H1 (cell line): ENCODE measurements around the gene JPT2. TPM values are rescaled to one million over a fixed set of nuclear protein-coding genes. Genes with fewer than 3 reads are reported as not detected.

Source experiments
- CTCF ChIA-PET: fragments of 300-600 bp; sonication (Branson Sonifier 250); formaldehyde crosslinking; loops from one replicate; lab custom pipeline; 2021; ENCODE audit not compliant: partially characterized antibody; lab: Charles Lee
- POLR2A ChIA-PET: fragments of 300-600 bp; sonication (Branson Sonifier 250); formaldehyde crosslinking; loops from one replicate; lab custom pipeline; 2021; ENCODE audit warnings: inconsistent platforms; ENCODE audit not compliant: partially characterized antibody; lab: Charles Lee
- DNase-seq, 2 experiments: peaks; one replicate each; pipeline versions ENCODE4 v3.0.0 to v3.0.0-alpha.2; 2010 to 2022; ENCODE audit warnings: low spot score in 2 of 2, low read depth in 1 of 2, mixed read lengths in 1 of 2
- FAIRE-seq: peaks from 2 replicates; lab custom pipeline; 2011; peaks lifted over from hg19 to GRCh38; lab: Jason Lieb, UNC
- H2AFZ ChIP-seq: 2 replicates; pipeline ENCODE4 v1.8.1; 2012; ENCODE audit warnings: low read length, inconsistent platforms
- H2AK5ac ChIP-seq: 2 replicates; pipeline ENCODE4 v1.6.1; 2013; ENCODE audit warnings: low read depth, low read length
- H2BK120ac ChIP-seq: replicated peaks from 2 replicates; pipeline ENCODE3; 2013; ENCODE audit warnings: low read depth, low read length, inconsistent platforms
- H2BK12ac ChIP-seq: 2 replicates; pipeline ENCODE4 v1.6.1; 2013; ENCODE audit warnings: low read depth, low read length
- H2BK15ac ChIP-seq: 2 replicates; pipeline ENCODE4 v1.6.1; 2013; ENCODE audit warnings: low read length
- H2BK20ac ChIP-seq: 2 replicates; pipeline ENCODE4 v1.6.1; 2013; ENCODE audit warnings: low read length
- H2BK5ac ChIP-seq: 2 replicates; pipeline ENCODE4 v1.6.1; 2013; ENCODE audit warnings: low read depth, low read length
- H3K14ac ChIP-seq: 2 replicates; pipeline ENCODE4 v1.6.1; 2013; ENCODE audit warnings: inconsistent platforms; ENCODE audit not compliant: insufficient read length
- H3K18ac ChIP-seq: 2 replicates; pipeline ENCODE4 v1.6.1; 2013; ENCODE audit warnings: low read length; ENCODE audit errors: extremely low read depth
- H3K23ac ChIP-seq: 2 replicates; pipeline ENCODE4 v1.6.1; 2013; ENCODE audit warnings: inconsistent platforms; ENCODE audit not compliant: insufficient read length
- H3K23me2 ChIP-seq: 2 replicates; pipeline ENCODE4 v1.6.1; 2013; ENCODE audit warnings: low read depth, low read length
- H3K27ac ChIP-seq: 2 replicates; pipeline ENCODE4 v1.6.1; 2011; ENCODE audit warnings: low read depth, low read length, inconsistent platforms
- H3K27me3 ChIP-seq, 4 experiments: replicated peaks in 1 of 4; 1 replicate in 1 of 4; 2 replicates in 3 of 4; pipeline versions ENCODE4 v1.6.1 to v1.8.1; 2011 to 2013; ENCODE audit warnings: low read length in 3 of 4, mild to moderate bottlenecking in 3 of 4, inconsistent platforms in 2 of 4, mixed read lengths in 2 of 4, moderate library complexity in 1 of 4; ENCODE audit not compliant: control insufficient read depth in 3 of 4, insufficient read depth in 3 of 4; ENCODE audit errors: extremely low read depth in 1 of 4
- H3K36me3 ChIP-seq, 4 experiments: 2 replicates each; pipeline versions ENCODE4 v1.6.1 to v1.8.1; 2011 to 2013; ENCODE audit warnings: mild to moderate bottlenecking in 4 of 4, low read length in 3 of 4, moderate library complexity in 2 of 4, control low read depth in 1 of 4, inconsistent platforms in 1 of 4; ENCODE audit not compliant: insufficient read depth in 4 of 4, control insufficient read depth in 2 of 4
- H3K4ac ChIP-seq: replicated peaks from 2 replicates; pipeline ENCODE3; 2013; ENCODE audit warnings: low read length, low read depth, mixed read lengths, inconsistent platforms; ENCODE audit not compliant: insufficient read length
- H3K4me1 ChIP-seq, 4 experiments: replicated peaks in 1 of 4; 1 replicate in 1 of 4; 2 replicates in 3 of 4; pipeline versions ENCODE4 v1.6.1 to v1.8.1; 2011 to 2013; ENCODE audit warnings: low read length in 3 of 4, inconsistent platforms in 2 of 4, mixed read lengths in 1 of 4; ENCODE audit not compliant: insufficient read depth in 4 of 4, control insufficient read depth in 3 of 4
- H3K4me2 ChIP-seq, 2 experiments: 2 replicates each; pipeline versions ENCODE4 v1.6.1 to v1.8.1; 2011 to 2013; ENCODE audit warnings: low read depth in 2 of 2, low read length in 2 of 2, control low read depth in 1 of 2, inconsistent platforms in 1 of 2, mild to moderate bottlenecking in 1 of 2; ENCODE audit not compliant: insufficient read depth in 1 of 2
- H3K4me3 ChIP-seq, 4 experiments: fragments of 200-600, 300-600 bp in 1 of 4; sonication (generic), shearing (Covaris generic), sonication (Bioruptor Twin) in 1 of 4; 2 replicates each; pipeline versions ENCODE4 v1.5.1 to v1.8.1; 2011 to 2016; ENCODE audit warnings: low read length in 4 of 4, low read depth in 3 of 4, control low read depth in 2 of 4, inconsistent platforms in 2 of 4, mild to moderate bottlenecking in 2 of 4, mixed read lengths in 1 of 4, moderate library complexity in 1 of 4; ENCODE audit not compliant: insufficient read depth in 2 of 4; ENCODE audit errors: extremely low read depth in 1 of 4
- H3K56ac ChIP-seq: replicated peaks from 2 replicates; pipeline ENCODE3; 2013; ENCODE audit warnings: low read depth, mild to moderate bottlenecking, mixed read lengths, low read length, inconsistent platforms; ENCODE audit not compliant: insufficient read length
- H3K79me1 ChIP-seq: 2 replicates; pipeline ENCODE4 v1.6.1; 2013; ENCODE audit warnings: low read depth, low read length, control low read depth
- H3K79me2 ChIP-seq, 2 experiments: 2 replicates each; pipeline versions ENCODE4 v1.6.1 to v1.8.1; 2012 to 2013; ENCODE audit warnings: low read length in 2 of 2, mild to moderate bottlenecking in 2 of 2, inconsistent platforms in 1 of 2; ENCODE audit not compliant: insufficient read depth in 2 of 2, control insufficient read depth in 1 of 2
- H3K9ac ChIP-seq, 4 experiments: replicated peaks in 1 of 4; 1 replicate in 1 of 4; 2 replicates in 3 of 4; pipeline versions ENCODE4 v1.6.1 to v1.8.1; 2011 to 2013; ENCODE audit warnings: low read depth in 3 of 4, low read length in 3 of 4, control low read depth in 2 of 4, mild to moderate bottlenecking in 2 of 4, moderate library complexity in 2 of 4, inconsistent platforms in 1 of 4; ENCODE audit errors: extremely low read depth in 1 of 4
- H3K9me3 ChIP-seq, 2 experiments: 2 replicates each; pipeline versions ENCODE4 v1.6.1 to v1.8.1; 2012 to 2013; ENCODE audit warnings: mild to moderate bottlenecking in 2 of 2, moderate library complexity in 2 of 2, control low read depth in 1 of 2, inconsistent platforms in 1 of 2, low read depth in 1 of 2, low read length in 1 of 2, mixed read lengths in 1 of 2; ENCODE audit not compliant: insufficient read depth in 2 of 2
- H4K20me1 ChIP-seq, 2 experiments: replicated peaks in 1 of 2; 2 replicates each; pipeline versions ENCODE3 to v1.8.1; 2011 to 2013; ENCODE audit warnings: inconsistent platforms in 2 of 2, low read length in 2 of 2, mild to moderate bottlenecking in 1 of 2; ENCODE audit not compliant: insufficient read depth in 2 of 2, control insufficient read depth in 1 of 2
- H4K5ac ChIP-seq: 2 replicates; pipeline ENCODE4 v1.6.1; 2013; ENCODE audit warnings: low read length, low read depth, mixed read lengths, inconsistent platforms; ENCODE audit not compliant: insufficient read length
- H4K8ac ChIP-seq: 2 replicates; pipeline ENCODE4 v1.8.0; 2013; ENCODE audit warnings: mild to moderate bottlenecking, moderate library complexity, low read length, inconsistent platforms; ENCODE audit not compliant: insufficient read depth; ENCODE audit errors: extremely low read depth
- H4K91ac ChIP-seq: replicated peaks from 2 replicates; pipeline ENCODE3; 2013; ENCODE audit warnings: low read length, mixed read lengths, inconsistent platforms; ENCODE audit not compliant: insufficient read length
- ASH2L ChIP-seq: fragments of 200-600, 300-600 bp; sonication (generic); IDR thresholded peaks from one replicate; pipeline ENCODE4 v1.7.1; 2017; ENCODE audit warnings: low read length
- ATF3 ChIP-seq: IDR thresholded peaks from 2 replicates; pipeline ENCODE4 v1.6.1; 2011; ENCODE audit warnings: low read depth, mild to moderate bottlenecking, low read length; ENCODE audit not compliant: insufficient read depth
- CREB1 ChIP-seq: IDR thresholded peaks from 2 replicates; pipeline ENCODE4 v1.6.1; 2012; ENCODE audit warnings: inconsistent platforms
- CTCF ChIP-seq, 3 experiments: IDR thresholded peaks; 1 replicate in 2 of 3; 2 replicates in 1 of 3; pipeline versions ENCODE4 v1.5.1 to v1.6.1; 2011; ENCODE audit warnings: low read length in 3 of 3, mild to moderate bottlenecking in 3 of 3, inconsistent platforms in 2 of 3, low read depth in 1 of 3, moderate library complexity in 1 of 3; ENCODE audit not compliant: insufficient read depth in 1 of 3; ENCODE audit errors: control extremely low read depth in 1 of 3
- HDAC2 ChIP-seq, 2 experiments: fragments of 300-600 bp in 1 of 2; sonication (generic) in 1 of 2; IDR thresholded peaks; 2 replicates each; pipeline ENCODE4 v1.6.1; 2011 to 2012; ENCODE audit warnings: low read depth in 2 of 2, low read length in 2 of 2, mild to moderate bottlenecking in 2 of 2, moderate library complexity in 2 of 2, borderline replicate concordance in 1 of 2, inconsistent platforms in 1 of 2
- JUN ChIP-seq: IDR thresholded peaks from 2 replicates; pipeline ENCODE4 v1.6.1; 2011; ENCODE audit warnings: low read depth, mild to moderate bottlenecking, improper control_type of control experiment, low read length
- KDM5A ChIP-seq: fragments of 200-600 bp; IDR thresholded peaks from 2 replicates; pipeline ENCODE4 v1.7.1; 2012; ENCODE audit warnings: mild to moderate bottlenecking, low read length, inconsistent platforms, mixed read lengths
- PHF8 ChIP-seq: fragments of 200-600 bp; sonication (generic); conservative IDR thresholded peaks from 2 replicates; pipeline ENCODE4 v1.7.1; 2012; ENCODE audit warnings: low read depth, mild to moderate bottlenecking, inconsistent platforms, low read length, moderate library complexity
- RFX5 ChIP-seq: IDR thresholded peaks from 2 replicates; pipeline ENCODE4 v1.6.1; 2011; ENCODE audit warnings: low read depth, low read length, improper control_type of control experiment, borderline replicate concordance
- SRF ChIP-seq: IDR thresholded peaks from 2 replicates; pipeline ENCODE4 v1.6.1; 2011; ENCODE audit warnings: mild to moderate bottlenecking, low read depth, low read length, moderate library complexity
- TEAD4 ChIP-seq: IDR thresholded peaks from 2 replicates; pipeline ENCODE4 v1.6.1; 2012; ENCODE audit warnings: low read depth, low read length, inconsistent platforms, mixed read lengths
- WGBS, 2 experiments: shearing (Covaris generic) in 1 of 2; methylation state at CpG; one replicate each; pipeline versions ENCODE4 v1.1.6 to v1.1.7; 2013 to 2015; ENCODE audit warnings: low lambda C conversion rate in 2 of 2, mixed read lengths in 2 of 2, inconsistent platforms in 1 of 2, low coverage in 1 of 2, missing lambda C conversion rate in 1 of 2; ENCODE audit not compliant: insufficient replicate concordance in 2 of 2, insufficient coverage in 1 of 2, insufficient read length in 1 of 2; ENCODE audit errors: extremely low coverage in 1 of 2, missing lambda C conversion rate in 1 of 2; 5-methylcytosine and 5-hydroxymethylcytosine counted together
- polyA plus RNA-seq, 7 experiments: library from polyadenylated mRNA; depleted of rRNA in 3 of 7; stranded (reverse) in 5 of 7; unstranded in 2 of 7; fragments of >200 nt in 5 of 7; fragments of 200-250 nt in 2 of 7; gene quantifications; 1 replicate in 5 of 7; 2 replicates in 1 of 7; 4 replicates in 1 of 7; pipeline versions ENCODE4 v1.2.1 to v1.2.3, GENCODE V29; 2011 to 2013; ENCODE audit warnings: missing spikeins in 2 of 7, mixed read lengths in 2 of 7
- total RNA-seq: library from RNA; stranded (reverse); fragmentation: NEBNext Ultra II Directional; extraction: Animal tissue kit (Norgen Biotek cat#: 25700); gene quantifications from 2 replicates; pipeline ENCODE4 v1.2.1, GENCODE V29; 2021

JPT2 gene
- total and polyA plus RNA-seq, 2 of the 8 experiments (the other 6 are each of a cell fraction or from before 2014, with no cell fraction given), result 67.6 to 197 TPM

GRCh38 chr16:1700246-1700645, 22.2 kb downstream of the JPT2 start:
- Histone ChIP-seq H2BK12ac (no peak overlapping the region), H3K4me3 (no peak overlapping the region), H3K4me1 (no peaks in the 10 kb centered on the region), H2BK20ac (no peak overlapping the region), H4K91ac (no peak overlapping the region), H3K36me3 (peaks cover 15 to 58% (median 52%) of the 10 kb centered on the region in 4 experiments), H4K5ac (no peak overlapping the region), H4K8ac (no peak overlapping the region), H3K56ac (no peak overlapping the region), H2AFZ (no peak overlapping the region), H3K14ac (no peak overlapping the region), H3K79me2 (peaks cover 0 to 6% of the 10 kb centered on the region in 2 experiments; a peak in 1 of 4 replicates), H3K18ac (no peak overlapping the region), H3K27ac (no peak overlapping the region), H2BK120ac (no peak overlapping the region), H3K4me2 (no peak overlapping the region), H3K23me2 (no peaks in the 10 kb centered on the region), H2BK15ac (no peak overlapping the region), H3K79me1 (0 out of 2 replicates have a peak, but pooled peaks cover 5% of the 10 kb centered on the region), H3K23ac (no peak overlapping the region), H3K4ac (no peak overlapping the region), H2AK5ac (no peak overlapping the region), H3K9me3 (no peaks in the 10 kb centered on the region), H3K27me3 (no peaks in the 10 kb centered on the region), H2BK5ac (no peak overlapping the region), H3K9ac (no peak overlapping the region), H4K20me1 (peaks cover 9 to 12% of the 10 kb centered on the region in 2 experiments)
- no peak for FAIRE-seq
- ChIA-PET POLR2A (interaction anchor here (1.1 to 2.2 kb wide), 3 partner anchors 9 to 71 kb away, joined by 3 to 6 read pairs (median 6); partner anchors contain the start of gene NME3), CTCF (interaction anchor here (0.6 to 1.4 kb wide), 4 partner anchors 9 to 70 kb away, joined by 3 to 4 read pairs (median 4); no protein-coding TSS in a partner anchor)
- 83% methylated on average over 3 of the region's 3 CpGs; no CpG with 5 or more reads in 1 of the 2 experiments for WGBS, 2 experiments
- DNase-seq, result no peak
- TF ChIP-seq ASH2L, result no peak
- no peak for TF ChIP-seq CREB1
- TF ChIP-seq SRF, result no peak
- no peak for TF ChIP-seq HDAC2 (IDR thresholded peaks at IDR 0.05; ENCODE audit: borderline replicate concordance in 1 of 2, low read depth in 2 of 2, low read length in 2 of 2)
- TF ChIP-seq CTCF (IDR thresholded peaks at IDR 0.05; ENCODE audit: control extremely low read depth in 1 of 3, insufficient read depth in 1 of 3, low read depth in 1 of 3, low read length in 3 of 3), result no peak
- no peak for TF ChIP-seq JUN
- TF ChIP-seq KDM5A, result no peak
- no peak for TF ChIP-seq RFX5
- TF ChIP-seq TEAD4, result no peak
- TF ChIP-seq ATF3, result no peak
- no peak for TF ChIP-seq PHF8
